ENCODE measurements around the gene ARL5A. TPM values are rescaled to one million over a fixed set of nuclear protein-coding genes. Genes with fewer than 3 reads are reported as not detected.

ARL5A gene
- total RNA-seq, 1 donor from 2014 or later: 68.6 TPM

DNA sequence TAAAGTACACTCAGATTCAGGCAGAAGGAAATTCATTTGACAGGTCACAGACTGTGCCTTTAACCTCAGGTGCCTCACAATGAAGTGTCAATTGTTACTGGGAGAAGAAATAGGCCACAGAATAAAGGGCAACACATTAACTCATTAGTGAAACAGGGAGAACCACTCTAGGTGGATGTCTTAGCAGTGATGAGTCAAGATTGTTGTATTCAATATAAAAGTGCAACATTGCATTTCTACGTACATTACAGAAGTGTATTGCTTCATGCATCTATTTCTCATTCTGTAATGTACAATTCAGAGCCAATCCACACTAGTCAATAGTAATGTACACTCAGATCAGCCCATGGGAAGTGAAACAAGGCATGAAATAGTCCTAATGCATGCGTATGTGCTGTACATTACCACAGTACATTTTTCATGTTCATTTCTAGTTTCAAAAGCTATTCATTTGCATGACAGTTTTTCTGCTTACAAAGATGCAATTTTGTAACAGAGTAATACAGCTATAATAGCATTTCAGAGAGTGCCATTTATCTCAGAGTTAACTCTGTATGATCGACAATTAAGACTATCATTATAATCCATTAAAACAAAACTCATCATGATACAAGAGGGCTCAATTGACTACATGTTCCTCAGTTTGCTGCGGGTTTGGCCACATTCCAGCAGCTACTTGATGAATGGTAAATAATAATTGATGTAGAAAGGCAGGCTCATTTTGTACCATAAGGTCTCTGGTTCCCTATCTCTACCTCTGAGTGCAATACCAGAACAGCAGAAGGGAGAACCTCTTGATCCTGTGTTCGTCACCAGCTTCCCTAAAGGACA is 12.2 kb upstream of the ARL5A start:
- no peaks in the 10 kb centered on the region for H3K9me3 Mint-ChIP-seq (ENCODE audit: low read depth)
- H3K27me3 Mint-ChIP-seq: no peaks in the 10 kb centered on the region
- no peak overlapping the region for H3K27ac Mint-ChIP-seq
- no peaks in the 10 kb centered on the region for H3K36me3 Mint-ChIP-seq (ENCODE audit: insufficient read depth)
- peaks cover 8% of the 10 kb centered on the region for H3K4me1 Mint-ChIP-seq (ENCODE audit: low read depth)
- no peak for DNase-seq (ENCODE audit: low spot score, unreplicated experiment)
- no peak overlapping the region for H3K4me3 Mint-ChIP-seq (ENCODE audit: low read depth)
- TF ChIP-seq CTCF (IDR thresholded peaks at IDR 0.05; ENCODE audit: unreplicated experiment): no peak

DNA sequence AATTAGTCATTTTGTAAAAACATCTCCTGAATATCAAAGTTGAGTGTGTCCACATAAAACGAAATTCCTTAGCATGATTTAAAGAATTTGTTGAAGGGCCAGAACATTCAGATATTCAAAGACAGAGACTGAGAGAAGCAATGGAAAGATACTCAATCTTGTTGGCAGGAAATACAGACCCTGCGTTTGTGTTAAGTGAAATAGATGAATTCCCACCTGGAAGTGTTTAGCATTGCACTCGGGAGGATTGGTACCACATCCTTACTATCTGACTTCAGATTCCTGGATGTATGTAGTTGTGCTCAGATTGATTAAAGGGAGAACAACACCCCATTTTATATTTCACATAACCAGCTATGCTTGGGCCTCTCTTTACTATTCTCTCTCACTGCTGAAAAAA is 9.7 kb upstream of the ARL5A start:
- Mint-ChIP-seq H3K4me1 (ENCODE audit: low read depth) (peaks cover 7% of the 10 kb centered on the region), H3K9me3 (ENCODE audit: low read depth) (no peaks in the 10 kb centered on the region), H3K27me3 (no peaks in the 10 kb centered on the region), H3K36me3 (ENCODE audit: insufficient read depth) (no peaks in the 10 kb centered on the region), H3K27ac (no peak overlapping the region), H3K4me3 (ENCODE audit: low read depth) (no peak overlapping the region)
- no peak for DNase-seq (ENCODE audit: low spot score, unreplicated experiment)
- no peak for TF ChIP-seq CTCF (IDR thresholded peaks at IDR 0.05; ENCODE audit: unreplicated experiment)

DNA sequence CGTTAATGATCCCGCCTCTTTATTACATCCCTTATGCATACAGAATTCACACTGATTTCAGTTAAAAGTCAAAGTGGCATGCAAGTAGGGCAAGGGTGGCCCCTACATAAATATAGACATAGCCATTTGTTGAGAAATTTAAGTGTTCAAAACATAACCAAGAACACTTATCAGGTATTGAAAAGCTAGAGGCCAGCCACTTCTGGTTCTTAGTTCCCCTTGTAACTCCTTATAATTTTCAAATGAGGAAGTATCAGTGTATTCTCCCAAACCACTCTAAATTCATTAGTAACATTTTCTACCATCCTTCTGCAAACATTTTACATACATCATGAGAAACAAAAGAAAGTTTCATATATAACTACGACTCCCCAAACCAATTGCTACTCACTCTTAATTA is 5.8 kb upstream of the ARL5A start:
- Mint-ChIP-seq H3K4me3 (ENCODE audit: low read depth) (no peak overlapping the region), H3K27me3 (no peaks in the 10 kb centered on the region), H3K4me1 (ENCODE audit: low read depth) (no peaks in the 10 kb centered on the region), H3K27ac (no peak overlapping the region), H3K9me3 (ENCODE audit: low read depth) (no peaks in the 10 kb centered on the region), H3K36me3 (ENCODE audit: insufficient read depth) (no peaks in the 10 kb centered on the region)
- no peak for DNase-seq (ENCODE audit: low spot score, unreplicated experiment)
- TF ChIP-seq CTCF (IDR thresholded peaks at IDR 0.05; ENCODE audit: unreplicated experiment): no peak

- no peaks in the 10 kb centered on the region for H3K9me3 Mint-ChIP-seq (ENCODE audit: low read depth)
- no peak overlapping the region for H3K4me3 Mint-ChIP-seq (ENCODE audit: low read depth)
These were observed 2.7 kb upstream of the ARL5A start for GRCh38 chr2:151830961-151831360.

GRCh38 chr2:151828890-151829324 is 686 bp upstream of the ARL5A start:
- H3K36me3 Mint-ChIP-seq (ENCODE audit: insufficient read depth): no peaks in the 10 kb centered on the region
- no peaks in the 10 kb centered on the region for H3K9me3 Mint-ChIP-seq (ENCODE audit: low read depth)
- no peaks in the 10 kb centered on the region for H3K27me3 Mint-ChIP-seq
- no peak for DNase-seq (ENCODE audit: low spot score, unreplicated experiment)
- TF ChIP-seq CTCF (IDR thresholded peaks at IDR 0.05; ENCODE audit: unreplicated experiment): no peak
- H3K4me1 Mint-ChIP-seq (ENCODE audit: low read depth): peaks cover 30% of the 10 kb centered on the region
- H3K4me3 Mint-ChIP-seq (ENCODE audit: low read depth): peak overlapping the region; percentile 98
- peak overlapping the region; percentile 87 for H3K27ac Mint-ChIP-seq

More at GRCh38 chr2:151830961-151831360, 2.7 kb upstream of the ARL5A start:
- TF ChIP-seq CTCF (IDR thresholded peaks at IDR 0.05; ENCODE audit: unreplicated experiment): no peak
- Mint-ChIP-seq H3K27me3 (no peaks in the 10 kb centered on the region), H3K4me1 (ENCODE audit: low read depth) (peaks cover 15% of the 10 kb centered on the region), H3K27ac (no peak overlapping the region), H3K36me3 (ENCODE audit: insufficient read depth) (no peaks in the 10 kb centered on the region)
- no peak for DNase-seq (ENCODE audit: low spot score, unreplicated experiment)

All from progenitor cell of endocrine pancreas (in vitro differentiated cells).